Body of pancreas (tissue), 4 donors: ENCODE results near the gene EXOC2.

Source experiments
- CTCF ChIP-seq, 7 experiments: fragments of 450-650 bp in 4 of 7; fragments of 200-600 bp in 3 of 7; sonication (generic) in 3 of 7; IDR thresholded peaks; one replicate each; pipeline ENCODE4 v1.5.1; 2016 to 2019; ENCODE audit warnings: antibody characterized with exemption in 7 of 7
- POLR2A ChIP-seq, 3 donors: fragments of 450-650 bp; IDR thresholded peaks; one replicate each; pipeline ENCODE4 v1.6.1; 2016; ENCODE audit warnings: antibody characterized with exemption in 3 of 3, mild to moderate bottlenecking in 2 of 3

GRCh38 chr6:489001-489400, 203.9 kb downstream of the EXOC2 start:
- TF ChIP-seq CTCF (IDR thresholded peaks at IDR 0.05) = no peak
- TF ChIP-seq POLR2A (IDR thresholded peaks at IDR 0.05) = no peak
